Naive thymus-derived CD4-positive, alpha-beta T cell (primary cell): Measurements from ENCODE around the gene MGRN1. TPM values are rescaled to one million over a fixed set of nuclear protein-coding genes. Genes with fewer than 3 reads are reported as not detected.

ENCODE experiments used
- ATAC-seq: fragments of 150-1000 bp; cut with Tn5 transposase; 2 replicates; pipeline ENCODE4 v1.10.0; 2021; ENCODE audit warnings: mild to moderate bottlenecking, moderate library complexity
- CTCF ChIA-PET: fragments of 350-600 bp; sonication (Branson Sonifier 250); formaldehyde crosslinking; loops from one replicate; lab custom pipeline; 2021; ENCODE audit warnings: antibody characterized with exemption; lab: Charles Lee
- POLR2A ChIA-PET: fragments of 350-600 bp; sonication (Branson Sonifier 250); formaldehyde crosslinking; loops from one replicate; lab custom pipeline; 2021; ENCODE audit warnings: antibody characterized with exemption, inconsistent platforms; lab: Charles Lee
- DNase-seq, 9 donors: peaks; one replicate each; pipeline versions ENCODE4 v3.0.0 to v3.0.0-alpha.2; 2020 to 2022; ENCODE audit warnings: mixed read lengths in 1 of 9
- H3K27ac ChIP-seq: one replicate; pipeline ENCODE4 v1.7.0; 2013; ENCODE audit warnings: mild to moderate bottlenecking, low read depth, low read length, moderate library complexity
- H3K27me3 ChIP-seq, 2 donors: one replicate each; pipeline ENCODE4 v1.7.0; 2013; ENCODE audit warnings: low read length in 2 of 2, mild to moderate bottlenecking in 2 of 2, moderate library complexity in 2 of 2; ENCODE audit not compliant: control insufficient read depth in 2 of 2, insufficient read depth in 2 of 2
- H3K36me3 ChIP-seq, 3 experiments: 1 replicate in 2 of 3; 2 replicates in 1 of 3; pipeline ENCODE4 v1.7.0; 2013; ENCODE audit warnings: low read length in 3 of 3, mild to moderate bottlenecking in 3 of 3, moderate library complexity in 1 of 3; ENCODE audit not compliant: insufficient read depth in 3 of 3, control insufficient read depth in 2 of 3
- H3K4me1 ChIP-seq, 2 donors: one replicate each; pipeline ENCODE4 v1.7.0; 2013; ENCODE audit warnings: low read length in 2 of 2, mild to moderate bottlenecking in 2 of 2, moderate library complexity in 1 of 2; ENCODE audit not compliant: control insufficient read depth in 2 of 2, insufficient read depth in 2 of 2
- H3K4me3 ChIP-seq: 2 replicates; pipeline ENCODE4 v1.7.0; 2013; ENCODE audit warnings: mild to moderate bottlenecking, low read length
- H3K9me3 ChIP-seq, 3 experiments: 1 replicate in 2 of 3; 2 replicates in 1 of 3; pipeline ENCODE4 v1.7.0; 2013; ENCODE audit warnings: low read length in 3 of 3; ENCODE audit not compliant: control insufficient read depth in 2 of 3
- H3K27ac Mint-ChIP-seq, 9 donors: one replicate each; pipeline ENCODE4 v1.8.0; 2020 to 2022; ENCODE audit warnings: mixed read lengths in 9 of 9, mild to moderate bottlenecking in 8 of 9, moderate library complexity in 5 of 9, inconsistent platforms in 2 of 9
- H3K27me3 Mint-ChIP-seq, 5 donors: one replicate each; pipeline ENCODE4 v1.8.0; 2021 to 2022; ENCODE audit warnings: mixed read lengths in 5 of 5, mild to moderate bottlenecking in 1 of 5
- H3K36me3 Mint-ChIP-seq, 5 donors: one replicate each; pipeline ENCODE4 v1.8.0; 2020 to 2022; ENCODE audit warnings: mixed read lengths in 5 of 5, mild to moderate bottlenecking in 3 of 5, inconsistent platforms in 1 of 5
- H3K4me1 Mint-ChIP-seq, 7 donors: one replicate each; pipeline ENCODE4 v1.8.0; 2020 to 2022; ENCODE audit warnings: mixed read lengths in 7 of 7, mild to moderate bottlenecking in 3 of 7, inconsistent platforms in 1 of 7
- H3K4me3 Mint-ChIP-seq, 10 donors: one replicate each; pipeline ENCODE4 v1.8.0; 2020 to 2022; ENCODE audit warnings: mild to moderate bottlenecking in 10 of 10, mixed read lengths in 10 of 10, moderate library complexity in 6 of 10, inconsistent platforms in 2 of 10
- H3K9me3 Mint-ChIP-seq, 11 donors: one replicate each; pipeline ENCODE4 v1.8.0; 2020 to 2022; ENCODE audit warnings: mixed read lengths in 11 of 11, mild to moderate bottlenecking in 4 of 11, inconsistent platforms in 1 of 11, moderate library complexity in 1 of 11
- intact Hi-C, 2 donors: fragments of 100-400 bp; cut with micrococcal nuclease; formaldehyde crosslinking; loops; one replicate each; pipeline ENCODE4 v1.15.1; 2023
- polyA plus RNA-seq, 2 donors: library from polyadenylated mRNA; unstranded; fragments of 300-500 nt; fragmentation: Illumina TruSeq; gene quantifications; one replicate each; pipeline ENCODE4 v1.2.3, GENCODE V29; 2021
- total RNA-seq, 6 experiments: library from RNA in 5 of 6; stranded (reverse) in 5 of 6; gene quantifications; 1 replicate in 5 of 6; 2 replicates in 1 of 6; pipeline ENCODE4 v1.2.3 and lab custom pipeline; 2021 to 2026

MGRN1 gene
- total and polyA plus RNA-seq, 7 experiments from 2014 or later: 4.9 to 103 (median 71.1) TPM

GRCh38 chr16:4602331-4602730, 22.3 kb upstream of the MGRN1 start:
- intact Hi-C loops: no loop called here
- Mint-ChIP-seq H3K36me3 (no peaks in the 10 kb centered on the region), H3K9me3 (peaks cover 0 to 2% (median 0%) of the 10 kb centered on the region in 11 donors), H3K27me3 (peaks cover 0 to 7% (median 0%) of the 10 kb centered on the region in 5 donors), H3K27ac (no peak overlapping the region), H3K4me3 (no peak overlapping the region), H3K4me1 (peaks cover 0 to 2% (median 0%) of the 10 kb centered on the region in 7 donors)
- POLR2A ChIA-PET: no interaction called here
- H3K27ac ChIP-seq: no peak overlapping the region
- no peak overlapping the region for H3K4me3 ChIP-seq
- ATAC-seq: no peak
- DNase-seq: no peak
- no peaks in the 10 kb centered on the region for H3K27me3 ChIP-seq
- no peaks in the 10 kb centered on the region for H3K36me3 ChIP-seq
- CTCF ChIA-PET: no interaction called here
- H3K4me1 ChIP-seq: no peaks in the 10 kb centered on the region
- no peaks in the 10 kb centered on the region for H3K9me3 ChIP-seq

GRCh38 chr16:4603624-4604170, 20.9 kb upstream of the MGRN1 start:
- Mint-ChIP-seq H3K9me3 (no peaks in the 10 kb centered on the region), H3K36me3 (no peaks in the 10 kb centered on the region), H3K4me3 (no peak overlapping the region), H3K27me3 (peaks cover 0 to 4% (median 0%) of the 10 kb centered on the region in 5 donors), H3K27ac (peak overlapping the region in 1 of 9 donors; percentile 30), H3K4me1 (peaks cover 0 to 2% (median 0%) of the 10 kb centered on the region in 7 donors)
- POLR2A ChIA-PET: no interaction called here
- DNase-seq: no peak
- Histone ChIP-seq H3K9me3 (no peaks in the 10 kb centered on the region), H3K27me3 (no peaks in the 10 kb centered on the region), H3K4me3 (no peak overlapping the region), H3K27ac (no peak overlapping the region), H3K36me3 (peaks cover 0 to 11% (median 0%) of the 10 kb centered on the region in 3 experiments), H3K4me1 (no peaks in the 10 kb centered on the region)
- intact Hi-C loops: no loop called here
- CTCF ChIA-PET: no interaction called here
- ATAC-seq: no peak

GRCh38 chr16:4604401-4604800, 20.2 kb upstream of the MGRN1 start:
- no peak overlapping the region for H3K27ac ChIP-seq
- H3K27ac Mint-ChIP-seq: no peak overlapping the region
- no peaks in the 10 kb centered on the region for H3K4me1 ChIP-seq
- DNase-seq: no peak
- no peaks in the 10 kb centered on the region for H3K9me3 Mint-ChIP-seq
- no peak for ATAC-seq
- peaks cover 0 to under 1% (median 0%) of the 10 kb centered on the region in 7 donors for H3K4me1 Mint-ChIP-seq
- peaks cover 0 to 18% (median 0%) of the 10 kb centered on the region in 3 experiments for H3K36me3 ChIP-seq
- intact Hi-C loops: no loop called here
- peaks cover 0 to 4% (median 0%) of the 10 kb centered on the region in 5 donors for H3K27me3 Mint-ChIP-seq
- no peak overlapping the region for H3K4me3 ChIP-seq
- H3K4me3 Mint-ChIP-seq: no peak overlapping the region
- no peaks in the 10 kb centered on the region for H3K27me3 ChIP-seq
- H3K36me3 Mint-ChIP-seq: no peaks in the 10 kb centered on the region
- ChIA-PET POLR2A (no interaction called here), CTCF (interaction anchor here (0.7 kb wide), 1 partner anchor 9 kb away, joined by 5 read pairs; no protein-coding TSS in a partner anchor)
- H3K9me3 ChIP-seq: no peaks in the 10 kb centered on the region

GRCh38 chr16:4606354-4606753, 18.3 kb upstream of the MGRN1 start:
- DNase-seq (no peak), ATAC-seq (no peak)
- H3K4me1 ChIP-seq: no peaks in the 10 kb centered on the region
- Mint-ChIP-seq H3K36me3 (no peaks in the 10 kb centered on the region), H3K27me3 (peaks cover 0 to 3% (median 0%) of the 10 kb centered on the region in 5 donors), H3K27ac (no peak overlapping the region), H3K9me3 (no peaks in the 10 kb centered on the region), H3K4me3 (no peak overlapping the region), H3K4me1 (peaks cover 0 to 3% (median 1%) of the 10 kb centered on the region in 7 donors)
- peaks cover 0 to 30% (median 0%) of the 10 kb centered on the region in 3 experiments for H3K36me3 ChIP-seq
- no peak overlapping the region for H3K4me3 ChIP-seq
- no peak overlapping the region for H3K27ac ChIP-seq
- CTCF ChIA-PET: no interaction called here
- POLR2A ChIA-PET: interaction anchor here (1.0 kb wide), 1 partner anchor 10 kb away, joined by 3 read pairs; no protein-coding TSS in a partner anchor
- intact Hi-C loops: no loop called here
- no peaks in the 10 kb centered on the region for H3K27me3 ChIP-seq
- H3K9me3 ChIP-seq: no peaks in the 10 kb centered on the region

GRCh38 chr16:4607841-4608703, 16.6 kb upstream of the MGRN1 start:
- Histone ChIP-seq H3K9me3 (no peaks in the 10 kb centered on the region), H3K36me3 (peaks cover 0 to 30% (median 0%) of the 10 kb centered on the region in 3 experiments), H3K27ac (no peak overlapping the region), H3K4me3 (no peak overlapping the region), H3K27me3 (no peaks in the 10 kb centered on the region), H3K4me1 (peaks cover 2 to 4% of the 10 kb centered on the region in 2 donors)
- H3K4me1 Mint-ChIP-seq: peaks cover 0 to 12% (median 4%) of the 10 kb centered on the region in 7 donors
- ATAC-seq (no peak), DNase-seq (no peak)
- no peak overlapping the region for H3K27ac Mint-ChIP-seq
- no peaks in the 10 kb centered on the region for H3K36me3 Mint-ChIP-seq
- H3K27me3 Mint-ChIP-seq: no peaks in the 10 kb centered on the region
- ChIA-PET POLR2A (no interaction called here), CTCF (interaction anchor here (1.1 kb wide), 1 partner anchor 22 kb away, joined by 3 read pairs; no protein-coding TSS in a partner anchor)
- no peak overlapping the region for H3K4me3 Mint-ChIP-seq
- H3K9me3 Mint-ChIP-seq: no peaks in the 10 kb centered on the region
- intact Hi-C loops: no loop called here

GRCh38 chr16:4608704-4608980, 16.0 kb upstream of the MGRN1 start:
- H3K9me3 ChIP-seq: no peaks in the 10 kb centered on the region
- no peaks in the 10 kb centered on the region for H3K27me3 Mint-ChIP-seq
- CTCF ChIA-PET: no interaction called here
- H3K4me1 Mint-ChIP-seq: peaks cover 0 to 17% (median 9%) of the 10 kb centered on the region in 7 donors
- H3K9me3 Mint-ChIP-seq: no peaks in the 10 kb centered on the region
- intact Hi-C loops: no loop called here
- no peak overlapping the region for H3K4me3 ChIP-seq
- H3K36me3 ChIP-seq: peaks cover 0 to 30% (median 0%) of the 10 kb centered on the region in 3 experiments
- H3K4me3 Mint-ChIP-seq: no peak overlapping the region
- no peak overlapping the region for H3K27ac ChIP-seq
- no peaks in the 10 kb centered on the region for H3K27me3 ChIP-seq
- DNase-seq: no peak
- no peaks in the 10 kb centered on the region for H3K36me3 Mint-ChIP-seq
- POLR2A ChIA-PET: no interaction called here
- H3K4me1 ChIP-seq: peaks cover 8 to 9% of the 10 kb centered on the region in 2 donors
- no peak for ATAC-seq
- no peak overlapping the region for H3K27ac Mint-ChIP-seq
